Fibroblast of mammary gland (primary cell): ENCODE results near the gene CERS6.
"Not testable (repeated sequence)": the region's sequence is repeated elsewhere in the genome, so short reads cannot be mapped to it uniquely, and the experiment has no call there.

Source experiments
- DNase-seq: peaks from one replicate; pipeline ENCODE4 v3.0.0-alpha.2; 2010; ENCODE audit warnings: low read depth
- H3K4me3 ChIP-seq: 2 replicates; pipeline ENCODE4 v1.5.1; 2011; ENCODE audit warnings: low read depth, mild to moderate bottlenecking, low read length, moderate library complexity; ENCODE audit not compliant: control insufficient read depth
- CTCF ChIP-seq: conservative IDR thresholded peaks from 2 replicates; pipeline ENCODE4 v1.5.1; 2011; ENCODE audit warnings: low read depth, low read length, inconsistent platforms; ENCODE audit not compliant: control insufficient read depth, insufficient read depth

CERS6 gene

GRCh38 chr2:168758970-168759820 lies 303.1 kb downstream of the CERS6 start:
- peak; percentile 64 for TF ChIP-seq CTCF
- DNase-seq, result peak; percentile 69
- no peak overlapping the region for H3K4me3 ChIP-seq

GRCh38 chr2:168765401-168765800 lies 309.3 kb downstream of the CERS6 start:
- H3K4me3 ChIP-seq, result no peak overlapping the region
- TF ChIP-seq CTCF, result no peak
- no peak for DNase-seq

- TF ChIP-seq CTCF, result no peak
- no peak for DNase-seq
- H3K4me3 ChIP-seq, result no peak overlapping the region
Measured at GRCh38 chr2:168766600-168766999, 310.5 kb downstream of the CERS6 start.

- H3K4me3 ChIP-seq, result no peak overlapping the region
- DNase-seq, result peak; percentile 13
- no peak for TF ChIP-seq CTCF
Measured at GRCh38 chr2:168767258-168767657, 311.2 kb downstream of the CERS6 start.

GRCh38 chr2:168768357-168768756 lies 312.3 kb downstream of the CERS6 start:
- H3K4me3 ChIP-seq, DNase-seq: not testable (repeated sequence)

GRCh38 chr2:168770796-168771195 lies 314.7 kb downstream of the CERS6 start:
- DNase-seq, result no peak
- no peak for TF ChIP-seq CTCF
- no peak overlapping the region for H3K4me3 ChIP-seq

- no peak for TF ChIP-seq CTCF
- DNase-seq, result no peak
- no peak overlapping the region for H3K4me3 ChIP-seq
Measured at GRCh38 chr2:168772704-168773103, 316.6 kb downstream of the CERS6 start.
